GM12878 (cell line): Measurements from ENCODE around the gene MSLN.

Experiments
- ASH2L ChIP-seq: fragments of 300-600, 200-600 bp; sonication (generic); IDR thresholded peaks from 2 replicates; pipeline ENCODE4 v1.6.1; 2017; ENCODE audit warnings: low read depth, mild to moderate bottlenecking, borderline replicate concordance
- CEBPB ChIP-seq, 2 experiments: fragments of 150-350 bp in 1 of 2; IDR thresholded peaks; 2 replicates each; pipeline ENCODE4 v1.6.1; 2012 to 2014; ENCODE audit warnings: low read depth in 2 of 2, low read length in 2 of 2, borderline replicate concordance in 1 of 2, inconsistent platforms in 1 of 2
- CHD2 ChIP-seq: IDR thresholded peaks from 2 replicates; pipeline ENCODE4 v1.6.1; 2011; ENCODE audit warnings: low read depth, low read length, improper control_type of control experiment, borderline replicate concordance
- EZH2 ChIP-seq: IDR thresholded peaks from 2 replicates; pipeline ENCODE4 v1.6.1; 2012; ENCODE audit warnings: low read depth, mild to moderate bottlenecking, control low read depth, inconsistent platforms, low read length, borderline replicate concordance; ENCODE audit not compliant: control insufficient read depth
- NBN ChIP-seq: fragments of 450-650 bp; IDR thresholded peaks from 2 replicates; pipeline ENCODE4 v1.6.1; 2016
- POLR2A ChIP-seq: IDR thresholded peaks from 2 replicates; pipeline ENCODE4 v1.6.1; 2011; ENCODE audit warnings: low read depth, mild to moderate bottlenecking, low read length
- RAD21 ChIP-seq: IDR thresholded peaks from 2 replicates; pipeline ENCODE4 v1.6.1; 2011; ENCODE audit warnings: mild to moderate bottlenecking, low read depth, low read length, moderate library complexity; ENCODE audit not compliant: insufficient read depth
- SP1 ChIP-seq: IDR thresholded peaks from one replicate; pipeline ENCODE4 v1.6.1; 2011; ENCODE audit warnings: low read depth, low read length
- ZNF217 ChIP-seq: fragments of 450-650 bp; IDR thresholded peaks from 2 replicates; pipeline ENCODE4 v1.6.1; 2017; ENCODE audit warnings: antibody characterized with exemption, mild to moderate bottlenecking
- TF ChIP-seq, protein P1 (sequence below): IDR thresholded peaks from 2 replicates; pipeline ENCODE4 v1.6.1; 2011; ENCODE audit warnings: low read depth, mild to moderate bottlenecking, low read length, moderate library complexity, borderline replicate concordance; ENCODE audit errors: extremely low read depth
- TF ChIP-seq, protein P2 (sequence below): fragments of 450-650 bp; IDR thresholded peaks from 2 replicates; pipeline ENCODE4 v1.6.1; 2017; ENCODE audit warnings: mild to moderate bottlenecking
- TF ChIP-seq, protein P3 (sequence below): IDR thresholded peaks from 2 replicates; pipeline ENCODE4 v1.6.1; 2012; ENCODE audit warnings: low read depth, low read length, improper control_type of control experiment
- TF ChIP-seq, protein P4 (sequence below), 3 experiments: IDR thresholded peaks in 2 of 3; conservative IDR thresholded peaks in 1 of 3; 2 replicates each; pipeline ENCODE4 v1.5.1; 2011; ENCODE audit warnings: low read depth in 3 of 3, low read length in 3 of 3, mild to moderate bottlenecking in 3 of 3, control low read depth in 2 of 3, moderate library complexity in 2 of 3, inconsistent platforms in 1 of 3, mixed read lengths in 1 of 3; ENCODE audit not compliant: control insufficient read depth in 2 of 3, insufficient read depth in 1 of 3; ENCODE audit errors: extremely low read depth in 1 of 3

DNA sequence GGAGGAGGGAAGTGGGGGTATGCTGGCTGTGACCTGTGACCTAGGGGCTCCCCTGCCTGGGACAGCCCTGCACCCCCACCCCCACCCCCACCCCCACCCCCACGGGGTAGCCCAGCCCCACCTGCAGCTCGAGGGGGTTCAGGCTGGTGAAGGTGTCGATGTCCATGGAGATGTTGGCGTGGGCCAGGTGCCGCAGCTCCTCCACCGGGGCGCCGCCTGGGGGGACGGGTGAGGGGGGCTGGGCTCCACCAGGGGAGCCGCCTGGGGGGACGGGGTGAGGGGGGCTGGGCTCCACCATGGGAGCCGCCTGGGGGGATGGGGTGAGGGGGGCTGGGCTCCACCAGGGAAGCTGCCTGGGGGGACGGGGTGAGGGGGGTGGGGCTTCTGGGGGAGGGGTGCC, 9.9 kb downstream of the MSLN start:
- TF ChIP-seq EZH2 (no peak), CEBPB (IDR thresholded peaks at IDR 0.05; ENCODE audit: borderline replicate concordance in 1 of 2, low read depth in 2 of 2, low read length in 2 of 2) (no peak), SP1 (no peak), POLR2A (no peak), ZNF217 (no peak), NBN (no peak), CHD2 (no peak), RAD21 (no peak), ASH2L (no peak)
- TF ChIP-seq, protein P1, sequence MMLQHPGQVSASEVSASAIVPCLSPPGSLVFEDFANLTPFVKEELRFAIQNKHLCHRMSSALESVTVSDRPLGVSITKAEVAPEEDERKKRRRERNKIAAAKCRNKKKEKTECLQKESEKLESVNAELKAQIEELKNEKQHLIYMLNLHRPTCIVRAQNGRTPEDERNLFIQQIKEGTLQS = no peak
- TF ChIP-seq, protein P2, sequence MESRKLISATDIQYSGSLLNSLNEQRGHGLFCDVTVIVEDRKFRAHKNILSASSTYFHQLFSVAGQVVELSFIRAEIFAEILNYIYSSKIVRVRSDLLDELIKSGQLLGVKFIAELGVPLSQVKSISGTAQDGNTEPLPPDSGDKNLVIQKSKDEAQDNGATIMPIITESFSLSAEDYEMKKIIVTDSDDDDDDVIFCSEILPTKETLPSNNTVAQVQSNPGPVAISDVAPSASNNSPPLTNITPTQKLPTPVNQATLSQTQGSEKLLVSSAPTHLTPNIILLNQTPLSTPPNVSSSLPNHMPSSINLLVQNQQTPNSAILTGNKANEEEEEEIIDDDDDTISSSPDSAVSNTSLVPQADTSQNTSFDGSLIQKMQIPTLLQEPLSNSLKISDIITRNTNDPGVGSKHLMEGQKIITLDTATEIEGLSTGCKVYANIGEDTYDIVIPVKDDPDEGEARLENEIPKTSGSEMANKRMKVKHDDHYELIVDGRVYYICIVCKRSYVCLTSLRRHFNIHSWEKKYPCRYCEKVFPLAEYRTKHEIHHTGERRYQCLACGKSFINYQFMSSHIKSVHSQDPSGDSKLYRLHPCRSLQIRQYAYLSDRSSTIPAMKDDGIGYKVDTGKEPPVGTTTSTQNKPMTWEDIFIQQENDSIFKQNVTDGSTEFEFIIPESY = no peak
- TF ChIP-seq, protein P3, sequence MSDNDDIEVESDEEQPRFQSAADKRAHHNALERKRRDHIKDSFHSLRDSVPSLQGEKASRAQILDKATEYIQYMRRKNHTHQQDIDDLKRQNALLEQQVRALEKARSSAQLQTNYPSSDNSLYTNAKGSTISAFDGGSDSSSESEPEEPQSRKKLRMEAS = no peak
- TF ChIP-seq, protein P4, sequence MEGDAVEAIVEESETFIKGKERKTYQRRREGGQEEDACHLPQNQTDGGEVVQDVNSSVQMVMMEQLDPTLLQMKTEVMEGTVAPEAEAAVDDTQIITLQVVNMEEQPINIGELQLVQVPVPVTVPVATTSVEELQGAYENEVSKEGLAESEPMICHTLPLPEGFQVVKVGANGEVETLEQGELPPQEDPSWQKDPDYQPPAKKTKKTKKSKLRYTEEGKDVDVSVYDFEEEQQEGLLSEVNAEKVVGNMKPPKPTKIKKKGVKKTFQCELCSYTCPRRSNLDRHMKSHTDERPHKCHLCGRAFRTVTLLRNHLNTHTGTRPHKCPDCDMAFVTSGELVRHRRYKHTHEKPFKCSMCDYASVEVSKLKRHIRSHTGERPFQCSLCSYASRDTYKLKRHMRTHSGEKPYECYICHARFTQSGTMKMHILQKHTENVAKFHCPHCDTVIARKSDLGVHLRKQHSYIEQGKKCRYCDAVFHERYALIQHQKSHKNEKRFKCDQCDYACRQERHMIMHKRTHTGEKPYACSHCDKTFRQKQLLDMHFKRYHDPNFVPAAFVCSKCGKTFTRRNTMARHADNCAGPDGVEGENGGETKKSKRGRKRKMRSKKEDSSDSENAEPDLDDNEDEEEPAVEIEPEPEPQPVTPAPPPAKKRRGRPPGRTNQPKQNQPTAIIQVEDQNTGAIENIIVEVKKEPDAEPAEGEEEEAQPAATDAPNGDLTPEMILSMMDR (IDR thresholded peaks at IDR 0.05 in 2 of 3, conservative IDR thresholded peaks at IDR 0.05 in 1 of 3; ENCODE audit: control insufficient read depth in 2 of 3, extremely low read depth in 1 of 3, insufficient read depth in 1 of 3, low read depth in 3 of 3, low read length in 3 of 3) = no peak
